CD14-positive monocyte (primary cell): ENCODE measurements around the gene GFRA3. TPM values are rescaled to one million over a fixed set of nuclear protein-coding genes. Genes with fewer than 3 reads are reported as not detected.

Source experiments
- DNase-seq, 3 donors: peaks; one replicate each; pipeline ENCODE4 v3.0.0-alpha.2; 2011 to 2022
- H2AFZ ChIP-seq: 2 replicates; pipeline ENCODE4 v1.6.0; 2012; ENCODE audit warnings: mild to moderate bottlenecking, low read depth, low read length, inconsistent platforms; ENCODE audit not compliant: insufficient read depth, poor library complexity, severe bottlenecking
- H3K27ac ChIP-seq, 2 donors: 1 replicate in 1 of 2; 2 replicates in 1 of 2; pipeline ENCODE4 v1.5.1; 2012 to 2013; ENCODE audit warnings: low read length in 2 of 2, control low read depth in 1 of 2, inconsistent platforms in 1 of 2, low read depth in 1 of 2, mild to moderate bottlenecking in 1 of 2
- H3K27me3 ChIP-seq, 2 donors: one replicate each; pipeline versions ENCODE4 v1.6.0 to v1.6.1; 2011 to 2013; ENCODE audit warnings: low read length in 2 of 2; ENCODE audit not compliant: control insufficient read depth in 2 of 2, insufficient read depth in 2 of 2
- H3K36me3 ChIP-seq, 2 donors: replicated peaks in 1 of 2; 1 replicate in 1 of 2; 2 replicates in 1 of 2; pipeline versions ENCODE4 v1.5.1 to v1.6.1; 2012 to 2013; ENCODE audit warnings: low read length in 2 of 2, control low read depth in 1 of 2, inconsistent platforms in 1 of 2, mild to moderate bottlenecking in 1 of 2; ENCODE audit not compliant: insufficient read depth in 2 of 2, control insufficient read depth in 1 of 2
- H3K4me1 ChIP-seq, 2 donors: 1 replicate in 1 of 2; 2 replicates in 1 of 2; pipeline versions ENCODE4 v1.5.1 to v1.6.1; 2012 to 2013; ENCODE audit warnings: low read length in 2 of 2, control low read depth in 1 of 2, inconsistent platforms in 1 of 2, mild to moderate bottlenecking in 1 of 2, moderate library complexity in 1 of 2; ENCODE audit not compliant: insufficient read depth in 2 of 2, control insufficient read depth in 1 of 2
- H3K4me2 ChIP-seq: replicated peaks from 2 replicates; pipeline ENCODE3; 2012; ENCODE audit warnings: low read length, moderate library complexity, mild to moderate bottlenecking; ENCODE audit not compliant: poor library complexity, severe bottlenecking; ENCODE audit errors: extremely low read depth
- H3K4me3 ChIP-seq, 3 experiments: fragments of 200-600 bp in 1 of 3; sonication (generic) in 1 of 3; replicated peaks in 1 of 3; 1 replicate in 2 of 3; 2 replicates in 1 of 3; pipeline ENCODE4 v1.5.1; 2011 to 2013; ENCODE audit warnings: low read length in 3 of 3, mild to moderate bottlenecking in 3 of 3, control low read depth in 2 of 3, low read depth in 2 of 3, inconsistent platforms in 1 of 3, moderate library complexity in 1 of 3
- H3K79me2 ChIP-seq: 2 replicates; pipeline ENCODE4 v1.6.0; 2012; ENCODE audit warnings: mild to moderate bottlenecking, control low read depth, inconsistent platforms, low read length, moderate library complexity; ENCODE audit not compliant: insufficient read depth
- H3K9ac ChIP-seq: 2 replicates; pipeline ENCODE4 v1.6.0; 2017; ENCODE audit warnings: low read length, mild to moderate bottlenecking; ENCODE audit not compliant: insufficient read depth, poor library complexity, severe bottlenecking
- H3K9me3 ChIP-seq, 2 donors: replicated peaks in 1 of 2; 1 replicate in 1 of 2; 2 replicates in 1 of 2; pipeline versions ENCODE4 v1.5.1 to v1.6.1; 2012 to 2013; ENCODE audit warnings: low read length in 2 of 2, control low read depth in 1 of 2; ENCODE audit not compliant: control insufficient read depth in 1 of 2, insufficient read depth in 1 of 2
- H4K20me1 ChIP-seq: 2 replicates; pipeline ENCODE4 v1.6.0; 2012; ENCODE audit warnings: mild to moderate bottlenecking, low read length, control low read depth, moderate library complexity; ENCODE audit not compliant: insufficient read depth
- H3K27ac Mint-ChIP-seq, 7 donors: one replicate each; pipeline ENCODE4 v1.8.0; 2020; ENCODE audit warnings: mild to moderate bottlenecking in 7 of 7, mixed read lengths in 7 of 7, moderate library complexity in 6 of 7, inconsistent platforms in 2 of 7
- H3K27me3 Mint-ChIP-seq, 3 donors: one replicate each; pipeline ENCODE4 v1.8.0; 2021 to 2022; ENCODE audit warnings: low read depth in 3 of 3, mild to moderate bottlenecking in 3 of 3, mixed read lengths in 3 of 3, moderate library complexity in 3 of 3, inconsistent platforms in 1 of 3
- H3K36me3 Mint-ChIP-seq, 2 donors: one replicate each; pipeline ENCODE4 v1.8.0; 2020; ENCODE audit warnings: mixed read lengths in 2 of 2, inconsistent platforms in 1 of 2, mild to moderate bottlenecking in 1 of 2
- H3K4me1 Mint-ChIP-seq: one replicate; pipeline ENCODE4 v1.8.0; 2020; ENCODE audit warnings: mild to moderate bottlenecking, mixed read lengths
- H3K4me3 Mint-ChIP-seq, 2 donors: one replicate each; pipeline ENCODE4 v1.8.0; 2020; ENCODE audit warnings: mild to moderate bottlenecking in 2 of 2, mixed read lengths in 2 of 2, moderate library complexity in 1 of 2
- H3K9me3 Mint-ChIP-seq, 7 donors: one replicate each; pipeline ENCODE4 v1.8.0; 2020 to 2022; ENCODE audit warnings: mixed read lengths in 7 of 7, mild to moderate bottlenecking in 6 of 7, moderate library complexity in 6 of 7, inconsistent platforms in 2 of 7
- WGBS: methylation state at CpG from one replicate; pipeline ENCODE4 v1.1.5; 2013; ENCODE audit warnings: missing lambda C conversion rate; ENCODE audit not compliant: insufficient coverage; 5-methylcytosine and 5-hydroxymethylcytosine counted together
- intact Hi-C, 2 donors: fragments of 100-400 bp; cut with micrococcal nuclease; formaldehyde crosslinking; loops; one replicate each; pipeline versions ENCODE4 v1.15.0 to v1.15.1; 2023
- polyA plus RNA-seq, 3 donors: library from polyadenylated mRNA; depleted of rRNA in 1 of 3; unstranded in 2 of 3; stranded (reverse) in 1 of 3; fragments of 300-500 nt in 2 of 3; fragments of >200 nt in 1 of 3; fragmentation: Illumina TruSeq in 2 of 3; gene quantifications; 1 replicate in 2 of 3; 2 replicates in 1 of 3; pipeline ENCODE4 v1.2.3, GENCODE V29; 2012 to 2021
- TF ChIP-seq, protein P1 (sequence below): fragments of 200-600 bp; IDR thresholded peaks from one replicate; pipeline ENCODE4 v1.8.0; 2022; ENCODE audit warnings: antibody characterized with exemption, mild to moderate bottlenecking

Gene GFRA3
- polyA plus RNA-seq, 3 donors: not detected

DNA sequence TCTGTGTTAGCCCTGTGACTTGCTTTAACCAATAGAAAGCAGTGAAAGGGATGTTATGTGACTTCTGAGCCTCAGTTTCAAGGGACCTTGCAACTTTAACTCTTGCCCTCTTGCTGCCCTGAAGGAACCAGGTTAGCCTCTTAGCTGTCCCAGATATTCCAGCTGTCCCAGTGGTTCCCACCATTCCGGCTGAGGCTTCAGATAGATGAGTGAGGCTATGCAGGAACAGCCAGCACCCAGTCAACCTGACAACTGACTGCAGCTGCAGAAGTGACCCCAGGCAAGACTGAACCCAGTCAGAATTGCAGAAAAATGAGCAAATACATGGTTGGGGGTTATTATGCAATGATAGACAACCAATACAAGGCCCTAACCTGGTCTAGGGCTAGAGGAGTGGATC is 50.9 kb downstream of the GFRA3 start:
- peaks cover 6% of the 10 kb centered on the region for H3K4me1 Mint-ChIP-seq
- Histone ChIP-seq H3K9me3 (peaks cover 6 to 9% of the 10 kb centered on the region in 2 donors), H3K4me1 (peaks cover 6 to 8% of the 10 kb centered on the region in 2 donors), H3K4me2 (no peak overlapping the region), H3K9ac (no peak overlapping the region), H3K4me3 (no peak overlapping the region), H2AFZ (no peak overlapping the region), H3K27ac (no peak overlapping the region), H3K36me3 (no peaks in the 10 kb centered on the region), H3K79me2 (no peaks in the 10 kb centered on the region), H3K27me3 (peaks cover 0 to 3% of the 10 kb centered on the region in 2 donors), H4K20me1 (no peaks in the 10 kb centered on the region)
- intact Hi-C loops: loop anchor here in 1 of 2 donors (5.0 kb wide), 1 partner anchor 189 kb away; no protein-coding TSS in a partner anchor
- WGBS: 89% methylated on average over 1 of the region's 1 CpG
- peaks cover 0 to 19% (median 11%) of the 10 kb centered on the region in 3 donors for H3K27me3 Mint-ChIP-seq
- H3K4me3 Mint-ChIP-seq: no peak overlapping the region
- H3K9me3 Mint-ChIP-seq: peaks cover 4 to 16% (median 12%) of the 10 kb centered on the region in 7 donors
- H3K36me3 Mint-ChIP-seq: no peaks in the 10 kb centered on the region
- TF ChIP-seq, protein P1, sequence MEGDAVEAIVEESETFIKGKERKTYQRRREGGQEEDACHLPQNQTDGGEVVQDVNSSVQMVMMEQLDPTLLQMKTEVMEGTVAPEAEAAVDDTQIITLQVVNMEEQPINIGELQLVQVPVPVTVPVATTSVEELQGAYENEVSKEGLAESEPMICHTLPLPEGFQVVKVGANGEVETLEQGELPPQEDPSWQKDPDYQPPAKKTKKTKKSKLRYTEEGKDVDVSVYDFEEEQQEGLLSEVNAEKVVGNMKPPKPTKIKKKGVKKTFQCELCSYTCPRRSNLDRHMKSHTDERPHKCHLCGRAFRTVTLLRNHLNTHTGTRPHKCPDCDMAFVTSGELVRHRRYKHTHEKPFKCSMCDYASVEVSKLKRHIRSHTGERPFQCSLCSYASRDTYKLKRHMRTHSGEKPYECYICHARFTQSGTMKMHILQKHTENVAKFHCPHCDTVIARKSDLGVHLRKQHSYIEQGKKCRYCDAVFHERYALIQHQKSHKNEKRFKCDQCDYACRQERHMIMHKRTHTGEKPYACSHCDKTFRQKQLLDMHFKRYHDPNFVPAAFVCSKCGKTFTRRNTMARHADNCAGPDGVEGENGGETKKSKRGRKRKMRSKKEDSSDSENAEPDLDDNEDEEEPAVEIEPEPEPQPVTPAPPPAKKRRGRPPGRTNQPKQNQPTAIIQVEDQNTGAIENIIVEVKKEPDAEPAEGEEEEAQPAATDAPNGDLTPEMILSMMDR: no peak
- H3K27ac Mint-ChIP-seq: no peak overlapping the region
- no peak for DNase-seq

DNA sequence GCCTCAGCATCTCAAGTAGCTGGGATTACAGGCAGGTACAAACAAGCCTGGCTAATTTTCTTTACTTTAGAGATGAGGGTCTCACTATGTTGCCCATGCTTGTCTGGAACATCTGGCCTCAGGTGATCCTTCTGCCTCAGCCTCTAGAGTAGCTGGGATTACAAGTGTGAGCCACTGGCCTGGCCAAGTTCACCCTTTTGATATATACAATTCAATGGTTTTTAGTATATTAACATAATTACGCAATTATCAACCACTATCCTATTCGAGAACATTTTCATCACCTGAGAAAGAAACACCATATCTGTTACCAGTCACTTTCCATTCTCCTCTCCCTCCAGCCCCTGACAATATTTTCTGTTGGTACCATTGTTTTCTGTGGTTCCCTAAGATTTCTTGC is 57.6 kb downstream of the GFRA3 start:
- DNase-seq: no peak
- Histone ChIP-seq H4K20me1 (no peaks in the 10 kb centered on the region), H3K27me3 (no peaks in the 10 kb centered on the region), H3K9me3 (no peaks in the 10 kb centered on the region), H3K27ac (no peak overlapping the region), H3K4me2 (no peak overlapping the region), H3K4me1 (peaks cover 14 to 19% of the 10 kb centered on the region in 2 donors), H3K4me3 (no peak overlapping the region), H3K9ac (no peak overlapping the region), H3K79me2 (peaks cover 14% of the 10 kb centered on the region), H2AFZ (no peak overlapping the region), H3K36me3 (no peaks in the 10 kb centered on the region)
- Mint-ChIP-seq H3K4me1 (peaks cover 14% of the 10 kb centered on the region), H3K36me3 (no peaks in the 10 kb centered on the region), H3K9me3 (peaks cover 0 to 3% (median 0%) of the 10 kb centered on the region in 7 donors), H3K4me3 (no peak overlapping the region), H3K27ac (no peak overlapping the region), H3K27me3 (peaks cover 0 to 5% (median 3%) of the 10 kb centered on the region in 3 donors)
- TF ChIP-seq, protein P1: no peak
- intact Hi-C loops: loop anchor here in 1 of 2 donors (10.0 kb wide), 1 partner anchor 118 kb away; the partner anchor contains the start of genes CDC25C and FAM53C
- no CpG with 5 or more reads among the region's 2 CpGs for WGBS
